ENCODE data around the gene MAP3K9. TPM values are rescaled to one million over a fixed set of nuclear protein-coding genes. Genes with fewer than 3 reads are reported as not detected.

Gene MAP3K9
- total and polyA plus RNA-seq, 2 of the 8 experiments (the other 6 are each of a cell fraction or from before 2014, with no cell fraction given) = 9.8 to 24.7 TPM

DNA sequence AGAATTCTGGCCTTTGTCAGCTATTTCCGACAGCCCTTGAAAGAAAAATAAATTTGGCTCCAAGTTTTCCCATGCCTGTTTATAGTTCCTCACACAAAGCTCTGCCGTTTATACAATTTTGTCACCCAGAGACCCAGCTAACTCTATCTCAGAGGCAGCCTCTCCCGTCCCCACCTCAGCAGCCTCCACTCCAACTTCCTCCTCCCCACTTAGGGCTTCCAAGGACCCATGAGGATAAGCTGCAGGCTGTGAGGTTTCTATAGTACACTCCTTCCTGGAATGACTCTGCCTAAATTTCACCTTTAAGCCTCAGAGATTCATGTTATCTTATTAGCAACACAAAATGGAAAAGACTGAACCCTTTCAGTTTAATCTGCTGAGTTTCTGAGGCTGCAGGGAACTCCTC is 95.8 kb downstream of the MAP3K9 start:
- POLR2A ChIA-PET (ENCODE audit: partially characterized antibody) = interaction anchor here (0.5 to 1.7 kb wide), 7 partner anchors 56 to 272 kb away, joined by 3 to 6 read pairs (median 4); no protein-coding TSS in a partner anchor
- H3K27ac ChIP-seq (ENCODE audit: low read depth, low read length) = peak overlapping the region; percentile 6; the same call in 1 of the 2 replicates

More for the DNA sequence above, 95.8 kb downstream of the MAP3K9 start:
- H2BK12ac ChIP-seq (ENCODE audit: low read depth, low read length) = no peak overlapping the region
- no peak for FAIRE-seq
- 65% methylated on average over 3 of the region's 3 CpGs; no CpG with 5 or more reads in 1 of the 2 experiments for WGBS, 2 experiments (ENCODE audit: extremely low coverage in 1 of 2, insufficient coverage in 1 of 2, insufficient read length in 1 of 2, insufficient replicate concordance in 2 of 2, low coverage in 1 of 2, low lambda C conversion rate in 2 of 2, missing lambda C conversion rate in 1 of 2)
- no peaks in the 10 kb centered on the region for H3K36me3 ChIP-seq (ENCODE audit: control insufficient read depth in 2 of 4, insufficient read depth in 4 of 4, low read length in 3 of 4)
- H3K27me3 ChIP-seq (replicated peaks in 1 of 4; ENCODE audit: control insufficient read depth in 3 of 4, extremely low read depth in 1 of 4, insufficient read depth in 3 of 4, low read length in 3 of 4) = no peaks in the 10 kb centered on the region
- H3K9me3 ChIP-seq (ENCODE audit: insufficient read depth in 2 of 2, low read depth in 1 of 2, low read length in 1 of 2) = no peaks in the 10 kb centered on the region
- H2BK15ac ChIP-seq (ENCODE audit: low read length) = no peak overlapping the region
- H3K56ac ChIP-seq (replicated peaks; ENCODE audit: insufficient read length, low read depth, low read length) = no peak overlapping the region
- no peak overlapping the region; the same call in 1 of the 2 replicates for H4K8ac ChIP-seq (ENCODE audit: extremely low read depth, insufficient read depth, low read length)
- DNase-seq (ENCODE audit: low read depth in 1 of 2, low spot score in 2 of 2) = no peak
- H2BK20ac ChIP-seq (ENCODE audit: low read length) = no peak overlapping the region
- H3K4me1 ChIP-seq (replicated peaks in 1 of 4; ENCODE audit: control insufficient read depth in 3 of 4, insufficient read depth in 4 of 4, low read length in 3 of 4) = peaks cover 8 to 21% (median 13%) of the 10 kb centered on the region in 4 experiments
- no peak overlapping the region for H3K9ac ChIP-seq (replicated peaks in 1 of 4; ENCODE audit: extremely low read depth in 1 of 4, low read depth in 3 of 4, low read length in 3 of 4)
- H2BK120ac ChIP-seq (replicated peaks; ENCODE audit: low read depth, low read length) = peak overlapping the region; percentile 3
- no peak overlapping the region for H3K4ac ChIP-seq (replicated peaks; ENCODE audit: insufficient read length, low read depth, low read length)
- TF ChIP-seq TEAD4 (IDR thresholded peaks at IDR 0.05; ENCODE audit: low read depth, low read length) = no peak
- TF ChIP-seq SP1 (IDR thresholded peaks at IDR 0.05; ENCODE audit: low read depth, low read length) = no peak
- TF ChIP-seq, protein P1, sequence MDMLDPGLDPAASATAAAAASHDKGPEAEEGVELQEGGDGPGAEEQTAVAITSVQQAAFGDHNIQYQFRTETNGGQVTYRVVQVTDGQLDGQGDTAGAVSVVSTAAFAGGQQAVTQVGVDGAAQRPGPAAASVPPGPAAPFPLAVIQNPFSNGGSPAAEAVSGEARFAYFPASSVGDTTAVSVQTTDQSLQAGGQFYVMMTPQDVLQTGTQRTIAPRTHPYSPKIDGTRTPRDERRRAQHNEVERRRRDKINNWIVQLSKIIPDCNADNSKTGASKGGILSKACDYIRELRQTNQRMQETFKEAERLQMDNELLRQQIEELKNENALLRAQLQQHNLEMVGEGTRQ (IDR thresholded peaks at IDR 0.05; ENCODE audit: low read length) = no peak
- no peak for TF ChIP-seq FOSL1 (IDR thresholded peaks at IDR 0.05; ENCODE audit: insufficient read depth, low read depth, low read length)
- no peak for TF ChIP-seq POLR2A (IDR thresholded peaks at IDR 0.05; ENCODE audit: control extremely low read depth in 1 of 2, low read depth in 2 of 2, low read length in 2 of 2)
- no peak for TF ChIP-seq MAFK (IDR thresholded peaks at IDR 0.05; ENCODE audit: low read depth, low read length)
- TF ChIP-seq CTBP2 (IDR thresholded peaks at IDR 0.05; ENCODE audit: borderline replicate concordance, insufficient read depth, insufficient read length, low read length) = no peak
- TF ChIP-seq CBX5 (IDR thresholded peaks at IDR 0.05; ENCODE audit: low read depth, low read length) = no peak
- peak overlapping the region; percentile 31 for H4K5ac ChIP-seq (ENCODE audit: insufficient read length, low read depth, low read length)
- H2AK5ac ChIP-seq (ENCODE audit: low read depth, low read length) = no peak overlapping the region
- peak overlapping the region; percentile 61; the same call in 1 of the 2 replicates for H2BK5ac ChIP-seq (ENCODE audit: low read depth, low read length)
- CTCF ChIA-PET (ENCODE audit: partially characterized antibody) = interaction anchor here (0.6 to 12.1 kb wide), 35 partner anchors 8 to 146 kb away, joined by 3 to 154 read pairs (median 5); no protein-coding TSS in a partner anchor
- H3K4me3 ChIP-seq (ENCODE audit: extremely low read depth in 1 of 4, insufficient read depth in 2 of 4, low read depth in 3 of 4, low read length in 4 of 4) = no peak overlapping the region
- H3K79me2 ChIP-seq (ENCODE audit: control insufficient read depth in 1 of 2, insufficient read depth in 2 of 2, low read length in 2 of 2) = no peaks in the 10 kb centered on the region
- H3K18ac ChIP-seq (ENCODE audit: extremely low read depth, low read length) = no peak overlapping the region; the same call in 1 of the 2 replicates
- no peak overlapping the region for H3K14ac ChIP-seq (ENCODE audit: insufficient read length)
- H4K20me1 ChIP-seq (replicated peaks in 1 of 2; ENCODE audit: control insufficient read depth in 1 of 2, insufficient read depth in 2 of 2, low read length in 2 of 2) = no peaks in the 10 kb centered on the region
- no peak overlapping the region for H4K91ac ChIP-seq (replicated peaks; ENCODE audit: insufficient read length, low read length)
- H2AFZ ChIP-seq (ENCODE audit: low read length) = peak overlapping the region; percentile 48; the same call in 1 of the 2 replicates
- no peaks in the 10 kb centered on the region for H3K23me2 ChIP-seq (ENCODE audit: low read depth, low read length)
- no peak overlapping the region for H3K4me2 ChIP-seq (ENCODE audit: insufficient read depth in 1 of 2, low read depth in 2 of 2, low read length in 2 of 2)
- no peaks in the 10 kb centered on the region for H3K79me1 ChIP-seq (ENCODE audit: low read depth, low read length)
- H3K23ac ChIP-seq (ENCODE audit: insufficient read length) = no peak overlapping the region

Data from H1 (cell line).